CD8-positive, alpha-beta memory T cell (primary cell): Measurements from ENCODE around the gene ZNF112. TPM values are rescaled to one million over a fixed set of nuclear protein-coding genes. Genes with fewer than 3 reads are reported as not detected.
"Not testable (repeated sequence)": the region's sequence is repeated elsewhere in the genome, so short reads cannot be mapped to it uniquely, and the experiment has no call there.

Experiments used
- CTCF ChIA-PET: fragments of 350-600 bp; sonication (Branson Sonifier 250); formaldehyde crosslinking; loops from one replicate; lab custom pipeline; 2021; ENCODE audit warnings: antibody characterized with exemption; lab: Charles Lee
- POLR2A ChIA-PET: fragments of 350-600 bp; sonication (Branson Sonifier 250); formaldehyde crosslinking; loops from one replicate; lab custom pipeline; 2021; ENCODE audit warnings: antibody characterized with exemption; lab: Charles Lee
- DNase-seq, 5 donors: peaks; one replicate each; pipeline versions ENCODE4 v3.0.0 to v3.0.0-alpha.2; 2020 to 2022; ENCODE audit warnings: mixed read lengths in 1 of 5
- H3K27ac ChIP-seq: one replicate; pipeline ENCODE4 v1.7.0; 2013; ENCODE audit warnings: low read depth, mild to moderate bottlenecking, low read length, moderate library complexity
- H3K27me3 ChIP-seq: 2 replicates; pipeline ENCODE4 v1.7.0; 2013; ENCODE audit warnings: low read length, mild to moderate bottlenecking; ENCODE audit not compliant: insufficient read depth, poor library complexity, severe bottlenecking
- H3K36me3 ChIP-seq: 2 replicates; pipeline ENCODE4 v1.7.0; 2013; ENCODE audit warnings: mild to moderate bottlenecking, low read length, moderate library complexity; ENCODE audit not compliant: insufficient read depth
- H3K4me1 ChIP-seq: 2 replicates; pipeline ENCODE4 v1.7.0; 2013; ENCODE audit warnings: mild to moderate bottlenecking, low read length, moderate library complexity; ENCODE audit not compliant: insufficient read depth
- H3K4me3 ChIP-seq: 2 replicates; pipeline ENCODE4 v1.7.0; 2013; ENCODE audit warnings: mild to moderate bottlenecking, low read length
- H3K9me3 ChIP-seq: 2 replicates; pipeline ENCODE4 v1.7.0; 2013; ENCODE audit warnings: mild to moderate bottlenecking, low read length
- H3K27ac Mint-ChIP-seq, 8 donors: one replicate each; pipeline ENCODE4 v1.8.0; 2020 to 2021; ENCODE audit warnings: mixed read lengths in 8 of 8, mild to moderate bottlenecking in 6 of 8, inconsistent platforms in 3 of 8, moderate library complexity in 3 of 8
- H3K27me3 Mint-ChIP-seq, 2 donors: one replicate each; pipeline ENCODE4 v1.8.0; 2020 to 2021; ENCODE audit warnings: mixed read lengths in 2 of 2, mild to moderate bottlenecking in 1 of 2, moderate library complexity in 1 of 2
- H3K36me3 Mint-ChIP-seq, 3 donors: one replicate each; pipeline ENCODE4 v1.8.0; 2020 to 2021; ENCODE audit warnings: mixed read lengths in 3 of 3, inconsistent platforms in 1 of 3, mild to moderate bottlenecking in 1 of 3
- H3K4me1 Mint-ChIP-seq, 3 donors: one replicate each; pipeline ENCODE4 v1.8.0; 2020 to 2021; ENCODE audit warnings: mixed read lengths in 3 of 3, inconsistent platforms in 1 of 3, mild to moderate bottlenecking in 1 of 3
- H3K4me3 Mint-ChIP-seq, 7 donors: one replicate each; pipeline ENCODE4 v1.8.0; 2020 to 2021; ENCODE audit warnings: mixed read lengths in 7 of 7, mild to moderate bottlenecking in 6 of 7, moderate library complexity in 4 of 7, inconsistent platforms in 2 of 7
- H3K9me3 Mint-ChIP-seq, 5 donors: one replicate each; pipeline ENCODE4 v1.8.0; 2020 to 2022; ENCODE audit warnings: mixed read lengths in 5 of 5, mild to moderate bottlenecking in 3 of 5, moderate library complexity in 2 of 5, inconsistent platforms in 1 of 5
- polyA plus RNA-seq: library from polyadenylated mRNA; unstranded; fragments of 300-500 nt; fragmentation: Illumina TruSeq; gene quantifications from one replicate; pipeline ENCODE4 v1.2.3, GENCODE V29; 2021
- total RNA-seq, 2 experiments: library from RNA; stranded (reverse); gene quantifications; one replicate each; pipeline ENCODE4 v1.2.3, GENCODE V29; 2021

Gene ZNF112
- total and polyA plus RNA-seq, 3 experiments from 2014 or later, result 0.49 TPM; not detected in 2

DNA sequence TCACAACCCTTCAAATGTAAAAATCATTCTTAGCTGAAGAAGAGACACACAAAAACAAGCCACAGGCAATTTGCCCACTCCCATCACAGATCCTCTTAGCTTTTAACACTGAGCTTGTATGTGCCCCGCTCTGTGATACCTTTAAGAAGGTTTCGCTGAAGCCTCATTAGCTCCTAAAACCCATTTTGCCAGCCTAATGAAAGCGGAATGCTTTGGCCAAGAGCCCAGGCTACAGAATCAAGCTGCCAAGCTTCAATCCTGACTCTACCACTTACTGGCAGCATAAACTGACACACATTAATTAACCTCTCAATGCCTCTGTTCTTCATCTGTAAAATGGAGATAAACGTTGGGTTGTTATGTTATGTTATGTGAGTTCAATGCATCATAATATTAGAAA, 10.5 kb downstream of the ZNF112 start:
- CTCF ChIA-PET, result no interaction called here
- peaks cover 3 to 7% of the 10 kb centered on the region in 2 donors for H3K27me3 Mint-ChIP-seq
- Histone ChIP-seq H3K27ac (no peak overlapping the region), H3K4me3 (no peak overlapping the region), H3K36me3 (no peaks in the 10 kb centered on the region), H3K9me3 (no peaks in the 10 kb centered on the region), H3K4me1 (no peaks in the 10 kb centered on the region), H3K27me3 (no peaks in the 10 kb centered on the region)
- peaks cover 26 to 54% (median 30%) of the 10 kb centered on the region in 5 donors for H3K9me3 Mint-ChIP-seq
- no peak for DNase-seq
- peaks cover 0 to 11% (median 0%) of the 10 kb centered on the region in 3 donors for H3K36me3 Mint-ChIP-seq
- POLR2A ChIA-PET, result no interaction called here
- H3K27ac Mint-ChIP-seq, result no peak overlapping the region
- H3K4me3 Mint-ChIP-seq, result no peak overlapping the region
- H3K4me1 Mint-ChIP-seq, result no peaks in the 10 kb centered on the region

DNA sequence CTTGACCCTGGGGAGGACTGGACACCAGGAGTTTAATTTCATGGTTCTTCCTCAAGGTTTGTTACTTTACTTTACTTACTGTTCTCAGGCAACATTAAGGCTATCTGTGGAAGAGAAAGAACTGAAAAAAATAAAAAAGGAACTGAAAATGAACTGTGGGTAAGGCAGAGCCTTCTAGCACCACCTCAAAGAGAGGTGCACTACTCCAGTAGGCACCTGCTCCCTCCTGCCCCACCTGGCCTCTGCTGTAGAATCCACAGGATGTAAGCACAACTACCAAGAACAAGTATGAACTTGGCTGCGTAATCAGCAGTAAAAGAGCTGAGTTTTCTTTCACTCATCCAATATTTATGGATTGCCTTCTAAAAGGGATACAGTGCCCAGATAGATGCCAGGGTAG, 12.2 kb downstream of the ZNF112 start:
- POLR2A ChIA-PET, result no interaction called here
- Mint-ChIP-seq H3K9me3 (peaks cover 22 to 46% (median 30%) of the 10 kb centered on the region in 5 donors), H3K27me3 (peaks cover 0 to 3% of the 10 kb centered on the region in 2 donors), H3K4me3 (peak overlapping the region in 1 of 7 donors; percentile 15), H3K4me1 (no peaks in the 10 kb centered on the region), H3K36me3 (peaks cover 0 to 6% (median 1%) of the 10 kb centered on the region in 3 donors), H3K27ac (no peak overlapping the region)
- no peaks in the 10 kb centered on the region for H3K27me3 ChIP-seq
- no peak for DNase-seq
- no peaks in the 10 kb centered on the region for H3K9me3 ChIP-seq
- H3K36me3 ChIP-seq, result no peaks in the 10 kb centered on the region
- no peak overlapping the region for H3K4me3 ChIP-seq
- no peak overlapping the region for H3K27ac ChIP-seq
- H3K4me1 ChIP-seq, result no peaks in the 10 kb centered on the region
- CTCF ChIA-PET, result no interaction called here

DNA sequence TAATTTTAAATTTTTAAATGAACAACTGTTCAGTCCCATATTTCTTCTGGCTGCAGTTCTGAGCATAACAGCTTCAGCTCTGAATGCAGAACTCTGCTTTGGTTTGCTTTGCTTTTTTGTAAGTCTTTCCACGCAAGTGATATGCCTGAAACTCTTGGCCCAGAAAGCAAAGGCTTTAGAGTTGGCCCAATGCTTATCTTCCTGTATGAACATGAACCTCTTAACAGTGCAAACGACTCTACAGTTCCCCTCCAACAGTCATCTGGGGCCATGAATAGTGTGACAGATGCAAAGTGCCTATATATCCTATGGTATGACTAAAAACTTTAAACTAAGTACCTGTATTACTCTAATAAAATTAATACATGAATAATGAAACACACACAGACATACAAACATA, 14.7 kb downstream of the ZNF112 start:
- peaks cover 19 to 46% (median 28%) of the 10 kb centered on the region in 5 donors for H3K9me3 Mint-ChIP-seq
- Histone ChIP-seq H3K27ac (no peak overlapping the region), H3K4me3 (no peak overlapping the region), H3K27me3 (no peaks in the 10 kb centered on the region), H3K4me1 (no peaks in the 10 kb centered on the region), H3K9me3 (no peaks in the 10 kb centered on the region), H3K36me3 (no peaks in the 10 kb centered on the region)
- H3K27ac Mint-ChIP-seq, result no peak overlapping the region
- H3K36me3 Mint-ChIP-seq, result peaks cover 0 to 1% (median 1%) of the 10 kb centered on the region in 3 donors
- no peak for DNase-seq
- ChIA-PET POLR2A (no interaction called here), CTCF (no interaction called here)
- no peak overlapping the region for H3K4me3 Mint-ChIP-seq
- no peaks in the 10 kb centered on the region for H3K4me1 Mint-ChIP-seq
- H3K27me3 Mint-ChIP-seq, result no peaks in the 10 kb centered on the region

DNA sequence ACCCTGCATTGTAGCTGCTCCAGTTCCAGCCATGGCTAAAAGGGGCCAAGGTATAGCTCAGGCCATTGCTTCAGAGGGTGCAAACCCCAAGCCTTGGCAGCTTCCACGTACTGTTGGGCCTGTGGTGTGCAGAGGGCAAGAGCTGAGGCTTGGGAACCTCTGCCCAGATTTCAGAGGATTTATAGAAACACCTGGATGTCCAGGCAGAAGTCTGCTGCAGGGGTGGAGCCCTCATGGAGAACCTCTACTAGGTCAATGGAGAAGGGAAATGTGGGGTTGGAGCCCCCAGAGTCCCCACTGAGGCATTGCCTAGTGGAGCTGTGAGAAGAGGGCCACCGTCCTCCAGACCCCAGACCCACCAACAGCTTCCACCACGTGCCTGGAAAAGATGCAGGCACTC, 21.8 kb downstream of the ZNF112 start:
- H3K9me3 ChIP-seq, result peaks cover 16% of the 10 kb centered on the region
- H3K4me3 Mint-ChIP-seq, DNase-seq, CTCF ChIA-PET, H3K36me3 ChIP-seq, H3K27ac Mint-ChIP-seq, H3K4me3 ChIP-seq, H3K4me1 ChIP-seq, H3K27ac ChIP-seq, POLR2A ChIA-PET, H3K27me3 Mint-ChIP-seq, H3K27me3 ChIP-seq, H3K4me1 Mint-ChIP-seq: not testable (repeated sequence)
- peaks cover 47 to 85% (median 60%) of the 10 kb centered on the region in 5 donors for H3K9me3 Mint-ChIP-seq
- H3K36me3 Mint-ChIP-seq, result peaks cover 2 to 34% (median 19%) of the 10 kb centered on the region in 3 donors

DNA sequence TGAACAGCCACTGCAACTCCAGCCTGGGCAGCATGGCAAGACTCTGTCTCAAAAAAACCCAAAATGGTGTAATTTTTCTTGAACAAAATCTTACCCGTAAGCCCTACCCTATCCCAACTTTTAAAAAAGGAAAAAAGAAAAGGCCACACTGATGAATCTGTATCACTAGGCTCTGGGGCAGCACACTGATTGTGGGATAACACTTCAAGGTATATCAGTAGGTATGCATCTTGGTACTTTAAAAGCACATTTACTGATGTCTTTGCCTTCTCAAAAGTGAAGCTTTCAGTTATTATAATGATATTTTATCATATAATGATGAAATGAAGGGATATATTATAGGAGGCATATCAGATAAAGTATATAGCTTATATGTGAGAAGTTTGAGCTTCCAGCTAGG, 24.3 kb downstream of the ZNF112 start:
- ChIA-PET POLR2A (no interaction called here), CTCF (no interaction called here)
- peaks cover 5 to 19% of the 10 kb centered on the region in 2 donors for H3K27me3 Mint-ChIP-seq
- no peaks in the 10 kb centered on the region for H3K4me1 Mint-ChIP-seq
- Histone ChIP-seq H3K36me3 (no peaks in the 10 kb centered on the region), H3K9me3 (peaks cover 16% of the 10 kb centered on the region), H3K27ac (no peak overlapping the region), H3K4me1 (no peaks in the 10 kb centered on the region), H3K27me3 (no peaks in the 10 kb centered on the region), H3K4me3 (no peak overlapping the region)
- peaks cover 2 to 41% (median 19%) of the 10 kb centered on the region in 3 donors for H3K36me3 Mint-ChIP-seq
- no peak overlapping the region for H3K4me3 Mint-ChIP-seq
- H3K27ac Mint-ChIP-seq, result no peak overlapping the region
- DNase-seq, result no peak
- H3K9me3 Mint-ChIP-seq, result peaks cover 43 to 88% (median 64%) of the 10 kb centered on the region in 5 donors

DNA sequence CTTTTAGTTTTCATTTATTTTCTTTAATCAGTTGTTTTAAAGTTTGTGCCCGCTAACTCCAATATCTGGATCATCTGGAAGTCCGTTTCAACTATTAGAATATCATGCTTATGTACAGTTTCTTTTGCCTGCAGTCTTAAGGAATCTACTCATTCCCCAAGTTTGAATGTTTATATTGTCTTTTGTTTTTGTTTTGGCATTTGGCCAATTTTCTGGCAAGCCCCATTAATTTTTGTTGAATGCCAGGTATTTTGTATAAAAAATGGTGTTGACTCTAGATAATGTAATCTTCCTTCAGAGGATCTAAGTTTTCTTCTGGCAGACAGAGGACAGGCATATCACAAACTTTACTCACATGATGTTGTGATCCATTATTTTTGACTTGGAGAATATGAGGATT, 40.6 kb downstream of the ZNF112 start:
- no peak for DNase-seq
- Mint-ChIP-seq H3K27me3 (peaks cover 16 to 36% of the 10 kb centered on the region in 2 donors), H3K27ac (peak overlapping the region in 1 of 8 donors; percentile 82), H3K36me3 (peaks cover 0 to 19% (median 0%) of the 10 kb centered on the region in 3 donors), H3K4me1 (no peaks in the 10 kb centered on the region), H3K4me3 (no peak overlapping the region), H3K9me3 (peaks cover 25 to 55% (median 32%) of the 10 kb centered on the region in 5 donors)
- H3K36me3 ChIP-seq, result no peaks in the 10 kb centered on the region
- H3K27ac ChIP-seq, result no peak overlapping the region
- CTCF ChIA-PET, result no interaction called here
- no peaks in the 10 kb centered on the region for H3K27me3 ChIP-seq
- no peak overlapping the region for H3K4me3 ChIP-seq
- H3K4me1 ChIP-seq, result no peaks in the 10 kb centered on the region
- POLR2A ChIA-PET, result no interaction called here
- H3K9me3 ChIP-seq, result no peaks in the 10 kb centered on the region

DNA sequence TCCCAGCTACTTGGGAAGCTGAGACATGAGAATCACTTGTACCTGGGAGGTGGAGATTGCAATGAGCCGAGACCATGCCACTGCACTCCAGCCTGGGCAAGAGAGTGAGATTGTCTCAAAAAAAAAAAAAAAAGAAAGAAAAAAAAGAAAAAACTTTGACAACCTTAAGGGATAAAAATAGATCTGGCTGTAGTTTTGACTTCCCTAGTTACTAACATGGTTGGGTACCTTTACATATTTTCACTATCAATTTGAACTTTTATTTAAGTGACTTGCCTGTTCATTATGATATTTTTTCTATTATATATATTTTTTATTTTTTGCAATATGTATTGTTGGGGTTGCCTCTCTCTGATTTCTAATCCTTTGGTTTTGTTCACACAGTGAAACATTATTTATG, 43.2 kb downstream of the ZNF112 start:
- peaks cover 11 to 52% of the 10 kb centered on the region in 2 donors for H3K27me3 Mint-ChIP-seq
- Histone ChIP-seq H3K4me3 (no peak overlapping the region), H3K9me3 (no peaks in the 10 kb centered on the region), H3K27ac (no peak overlapping the region), H3K27me3 (no peaks in the 10 kb centered on the region), H3K36me3 (no peaks in the 10 kb centered on the region), H3K4me1 (no peaks in the 10 kb centered on the region)
- H3K4me1 Mint-ChIP-seq, result no peaks in the 10 kb centered on the region
- peaks cover 18 to 42% (median 19%) of the 10 kb centered on the region in 5 donors for H3K9me3 Mint-ChIP-seq
- POLR2A ChIA-PET, result no interaction called here
- H3K36me3 Mint-ChIP-seq, result peaks cover 0 to 20% (median 0%) of the 10 kb centered on the region in 3 donors
- H3K4me3 Mint-ChIP-seq, result no peak overlapping the region
- DNase-seq, result no peak
- no peak overlapping the region for H3K27ac Mint-ChIP-seq
- CTCF ChIA-PET, result no interaction called here

DNA sequence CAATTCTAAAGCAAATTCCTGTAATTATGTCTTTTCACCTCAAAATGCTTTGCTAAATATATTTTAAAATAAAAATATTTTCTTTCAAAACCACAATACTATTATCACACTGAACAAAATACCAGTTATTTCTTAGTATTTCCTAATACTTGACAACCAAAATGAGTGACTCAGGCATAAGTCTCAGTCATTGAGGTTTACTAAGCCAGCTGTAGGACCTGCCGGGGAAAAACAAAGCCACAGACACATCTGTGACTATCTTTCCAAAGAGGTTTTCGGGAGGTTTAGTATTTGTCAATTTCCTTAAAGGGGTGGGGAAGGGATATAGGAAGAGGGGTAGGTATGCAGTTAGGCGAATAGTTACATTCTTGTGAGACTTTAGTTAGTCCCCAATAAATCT, 48.5 kb downstream of the ZNF112 start:
- H3K36me3 ChIP-seq, result no peaks in the 10 kb centered on the region
- peaks cover 11 to 24% (median 15%) of the 10 kb centered on the region in 5 donors for H3K9me3 Mint-ChIP-seq
- no peak overlapping the region for H3K4me3 ChIP-seq
- no peak overlapping the region for H3K27ac Mint-ChIP-seq
- no peak overlapping the region for H3K27ac ChIP-seq
- DNase-seq, result no peak
- H3K36me3 Mint-ChIP-seq, result peaks cover 0 to 28% (median 7%) of the 10 kb centered on the region in 3 donors
- H3K4me1 ChIP-seq, result peaks cover 7% of the 10 kb centered on the region
- H3K9me3 ChIP-seq, result peaks cover 6% of the 10 kb centered on the region
- H3K4me1 Mint-ChIP-seq, result peaks cover 12 to 27% (median 13%) of the 10 kb centered on the region in 3 donors
- peaks cover 12 to 33% of the 10 kb centered on the region in 2 donors for H3K27me3 Mint-ChIP-seq
- CTCF ChIA-PET, result no interaction called here
- POLR2A ChIA-PET, result no interaction called here
- H3K4me3 Mint-ChIP-seq, result no peak overlapping the region
- H3K27me3 ChIP-seq, result no peaks in the 10 kb centered on the region
